ENCODE data around the gene CCDC148. TPM values are rescaled to one million over a fixed set of nuclear protein-coding genes. Genes with fewer than 3 reads are reported as not detected.

The CCDC148 gene
- total and polyA plus RNA-seq, 4 donors, result 0.02 to 0.42 (median 0.31) TPM

GRCh38 chr2:158385646-158386045 is 70.9 kb downstream of the CCDC148 start:
- no peaks in the 10 kb centered on the region for H3K27me3 ChIP-seq (ENCODE audit: control insufficient read depth in 4 of 4, insufficient read depth in 4 of 4, low read length in 3 of 4)
- H3K9me3 ChIP-seq (ENCODE audit: control insufficient read depth in 4 of 4, low read length in 3 of 4), result no peaks in the 10 kb centered on the region
- H3K4me3 ChIP-seq (ENCODE audit: low read depth in 1 of 3, low read length in 3 of 3), result no peak overlapping the region
- TF ChIP-seq TAF1 (conservative IDR thresholded peaks at IDR 0.05) (no peak), GABPA (IDR thresholded peaks at IDR 0.05 in 1 of 2, conservative IDR thresholded peaks at IDR 0.05 in 1 of 2) (no peak), ATF3 (IDR thresholded peaks at IDR 0.05) (no peak), HNF4G (IDR thresholded peaks at IDR 0.05) (no peak), RXRA (IDR thresholded peaks at IDR 0.05) (no peak), REST (IDR thresholded peaks at IDR 0.05) (no peak), HNF4A (conservative IDR thresholded peaks at IDR 0.05) (no peak), ZBTB33 (IDR thresholded peaks at IDR 0.05) (no peak), CTCF (IDR thresholded peaks at IDR 0.05; ENCODE audit: low read depth, low read length, missing input control) (no peak), YY1 (IDR thresholded peaks at IDR 0.05) (no peak), JUND (IDR thresholded peaks at IDR 0.05) (no peak), FOXA1 (IDR thresholded peaks at IDR 0.05) (no peak), EGR1 (IDR thresholded peaks at IDR 0.05; ENCODE audit: low read depth in 2 of 2) (no peak), FOXA2 (IDR thresholded peaks at IDR 0.05) (no peak), MAX (IDR thresholded peaks at IDR 0.05) (no peak), SP1 (IDR thresholded peaks at IDR 0.05) (no peak), NR2F2 (IDR thresholded peaks at IDR 0.05) (no peak), RAD21 (IDR thresholded peaks at IDR 0.05) (no peak)
- H3K27ac ChIP-seq (ENCODE audit: low read depth in 1 of 2, low read length in 2 of 2), result no peak overlapping the region
- no peak for DNase-seq (ENCODE audit: low spot score)
- no peaks in the 10 kb centered on the region for H3K36me3 ChIP-seq (ENCODE audit: control insufficient read depth in 4 of 4, insufficient read depth in 3 of 4, low read depth in 1 of 4, low read length in 3 of 4)
- H3K4me1 ChIP-seq (ENCODE audit: control insufficient read depth in 4 of 4, insufficient read depth in 4 of 4, low read length in 3 of 4), result no peaks in the 10 kb centered on the region
- no peak overlapping the region for H3K9ac ChIP-seq (ENCODE audit: low read depth in 1 of 2, low read length in 2 of 2)
